ENCODE measurements around the gene SH2D2A. TPM values are rescaled to one million over a fixed set of nuclear protein-coding genes. Genes with fewer than 3 reads are reported as not detected.

Gene SH2D2A
- total RNA-seq, 1 experiment from 2014 or later: 4.9 TPM

- peaks cover 13% of the 10 kb centered on the region for H3K4me1 Mint-ChIP-seq
- no peak for DNase-seq (ENCODE audit: low spot score)
- H3K4me3 Mint-ChIP-seq: peak overlapping the region; percentile 71
- no peak overlapping the region for H3K27ac Mint-ChIP-seq
- peak; percentile 5; the same call in 1 of the 2 replicates for ATAC-seq
- TF ChIP-seq, protein P1, sequence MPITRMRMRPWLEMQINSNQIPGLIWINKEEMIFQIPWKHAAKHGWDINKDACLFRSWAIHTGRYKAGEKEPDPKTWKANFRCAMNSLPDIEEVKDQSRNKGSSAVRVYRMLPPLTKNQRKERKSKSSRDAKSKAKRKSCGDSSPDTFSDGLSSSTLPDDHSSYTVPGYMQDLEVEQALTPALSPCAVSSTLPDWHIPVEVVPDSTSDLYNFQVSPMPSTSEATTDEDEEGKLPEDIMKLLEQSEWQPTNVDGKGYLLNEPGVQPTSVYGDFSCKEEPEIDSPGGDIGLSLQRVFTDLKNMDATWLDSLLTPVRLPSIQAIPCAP (CRISPR knock-in tag; IDR thresholded peaks at IDR 0.05): no peak
- TF ChIP-seq, protein P2, sequence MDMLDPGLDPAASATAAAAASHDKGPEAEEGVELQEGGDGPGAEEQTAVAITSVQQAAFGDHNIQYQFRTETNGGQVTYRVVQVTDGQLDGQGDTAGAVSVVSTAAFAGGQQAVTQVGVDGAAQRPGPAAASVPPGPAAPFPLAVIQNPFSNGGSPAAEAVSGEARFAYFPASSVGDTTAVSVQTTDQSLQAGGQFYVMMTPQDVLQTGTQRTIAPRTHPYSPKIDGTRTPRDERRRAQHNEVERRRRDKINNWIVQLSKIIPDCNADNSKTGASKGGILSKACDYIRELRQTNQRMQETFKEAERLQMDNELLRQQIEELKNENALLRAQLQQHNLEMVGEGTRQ (CRISPR knock-in tag; IDR thresholded peaks at IDR 0.05): 0 out of 2 replicates have a peak, but pooled peaks have one; percentile 20
- TF ChIP-seq ZNF423 (CRISPR knock-in tag; IDR thresholded peaks at IDR 0.05) (no peak), AFF4 (CRISPR knock-in tag; IDR thresholded peaks at IDR 0.05; ENCODE audit: borderline replicate concordance) (no peak), ZNF416 (CRISPR knock-in tag; IDR thresholded peaks at IDR 0.05) (no peak), NFATC4 (CRISPR knock-in tag; IDR thresholded peaks at IDR 0.05) (no peak), TP53 (CRISPR knock-in tag; IDR thresholded peaks at IDR 0.05) (no peak)
- CTCF ChIA-PET: interaction anchor here (0.7 to 6.1 kb wide), 15 partner anchors 9 to 160 kb away, joined by 4 to 81 read pairs (median 10); partner anchors contain the start of genes INSRR and NTRK1
- no peaks in the 10 kb centered on the region for H3K9me3 Mint-ChIP-seq
- POLR2A ChIA-PET: interaction anchor here (1.3 to 1.4 kb wide), 2 partner anchors 11 to 36 kb away, joined by 3 to 8 read pairs; partner anchors contain the start of gene NTRK1
- peaks cover 97% of the 10 kb centered on the region for H3K27me3 Mint-ChIP-seq (ENCODE audit: low read depth)
- H3K36me3 Mint-ChIP-seq: no peaks in the 10 kb centered on the region
Measured at GRCh38 chr1:156849151-156849496, 32.5 kb upstream of the SH2D2A start.

DNA sequence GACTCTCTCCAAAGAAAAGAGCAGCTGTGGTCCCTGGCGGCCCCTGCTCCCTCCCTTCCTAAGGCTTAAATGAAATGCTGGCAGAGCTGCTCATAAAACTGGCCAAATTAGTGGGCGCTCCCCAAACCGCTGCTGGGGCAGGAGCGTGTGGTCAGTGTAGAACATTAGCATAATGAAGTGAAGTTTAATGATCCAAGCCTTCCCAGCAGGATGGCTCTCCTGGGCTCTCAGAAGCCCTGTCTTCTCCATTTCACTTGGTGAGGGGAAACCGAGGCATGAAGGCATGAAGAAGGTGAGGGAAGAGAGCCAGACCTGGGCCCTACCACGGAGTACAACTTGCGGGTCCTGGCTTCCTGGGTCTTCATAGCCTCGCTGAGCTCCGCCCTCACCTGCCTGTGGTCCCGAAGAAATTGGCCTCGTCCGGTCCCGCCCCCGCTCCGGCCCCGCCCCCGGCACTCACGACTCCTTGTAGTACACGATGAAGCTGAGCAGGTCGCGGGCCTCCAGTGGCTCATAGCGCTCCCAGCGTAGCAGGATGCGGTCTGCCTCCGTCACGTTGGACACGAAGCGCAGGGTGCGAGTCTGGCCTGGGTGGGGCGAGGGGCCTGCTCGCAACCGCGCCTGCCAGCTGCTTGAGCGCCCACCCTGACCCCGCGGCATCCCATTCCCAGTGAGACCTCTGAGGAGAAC is 32.0 kb upstream of the SH2D2A start:
- no peak overlapping the region for H3K27ac Mint-ChIP-seq
- H3K4me1 Mint-ChIP-seq: peaks cover 16% of the 10 kb centered on the region
- H3K4me3 Mint-ChIP-seq: peak overlapping the region; percentile 71
- CTCF ChIA-PET: interaction anchor here (0.5 to 6.1 kb wide), 17 partner anchors 9 to 159 kb away, joined by 3 to 81 read pairs (median 6); partner anchors contain the start of genes INSRR and NTRK1
- POLR2A ChIA-PET: interaction anchor here (1.3 to 1.4 kb wide), 2 partner anchors 12 to 37 kb away, joined by 3 to 8 read pairs; partner anchors contain the start of gene NTRK1
- H3K36me3 Mint-ChIP-seq: no peaks in the 10 kb centered on the region
- no peaks in the 10 kb centered on the region for H3K9me3 Mint-ChIP-seq
- ATAC-seq (peak; percentile 76), DNase-seq (ENCODE audit: low spot score) (peak; percentile 82)
- TF ChIP-seq SP1 (CRISPR knock-in tag; conservative IDR thresholded peaks at IDR 0.05): peak; percentile 65
- TF ChIP-seq HMGA2 (CRISPR knock-in tag; IDR thresholded peaks at IDR 0.05): no peak
- TF ChIP-seq, protein P3, sequence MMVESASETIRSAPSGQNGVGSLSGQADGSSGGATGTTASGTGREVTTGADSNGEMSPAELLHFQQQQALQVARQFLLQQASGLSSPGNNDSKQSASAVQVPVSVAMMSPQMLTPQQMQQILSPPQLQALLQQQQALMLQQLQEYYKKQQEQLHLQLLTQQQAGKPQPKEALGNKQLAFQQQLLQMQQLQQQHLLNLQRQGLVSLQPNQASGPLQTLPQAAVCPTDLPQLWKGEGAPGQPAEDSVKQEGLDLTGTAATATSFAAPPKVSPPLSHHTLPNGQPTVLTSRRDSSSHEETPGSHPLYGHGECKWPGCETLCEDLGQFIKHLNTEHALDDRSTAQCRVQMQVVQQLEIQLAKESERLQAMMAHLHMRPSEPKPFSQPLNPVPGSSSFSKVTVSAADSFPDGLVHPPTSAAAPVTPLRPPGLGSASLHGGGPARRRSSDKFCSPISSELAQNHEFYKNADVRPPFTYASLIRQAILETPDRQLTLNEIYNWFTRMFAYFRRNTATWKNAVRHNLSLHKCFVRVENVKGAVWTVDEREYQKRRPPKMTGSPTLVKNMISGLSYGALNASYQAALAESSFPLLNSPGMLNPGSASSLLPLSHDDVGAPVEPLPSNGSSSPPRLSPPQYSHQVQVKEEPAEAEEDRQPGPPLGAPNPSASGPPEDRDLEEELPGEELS (CRISPR knock-in tag; IDR thresholded peaks at IDR 0.05): 0 out of 2 replicates have a peak, but pooled peaks have one; percentile 24
- peaks cover 97% of the 10 kb centered on the region for H3K27me3 Mint-ChIP-seq (ENCODE audit: low read depth)

GRCh38 chr1:156847591-156848460 is 31.2 kb upstream of the SH2D2A start:
- POLR2A ChIA-PET: interaction anchor here (1.3 to 1.4 kb wide), 2 partner anchors 12 to 37 kb away, joined by 3 to 8 read pairs; partner anchors contain the start of gene NTRK1
- CTCF ChIA-PET: interaction anchor here (0.5 to 6.1 kb wide), 17 partner anchors 9 to 159 kb away, joined by 3 to 81 read pairs (median 6); partner anchors contain the start of genes INSRR, LRRC71 and NTRK1
- Mint-ChIP-seq H3K9me3 (no peaks in the 10 kb centered on the region), H3K36me3 (no peaks in the 10 kb centered on the region), H3K27me3 (ENCODE audit: low read depth) (peaks cover 97% of the 10 kb centered on the region), H3K4me3 (peak overlapping the region; percentile 71), H3K27ac (no peak overlapping the region), H3K4me1 (peaks cover 16% of the 10 kb centered on the region)
- DNase-seq (ENCODE audit: low spot score): no peak
- no peak for TF ChIP-seq JAZF1 (CRISPR knock-in tag; IDR thresholded peaks at IDR 0.05)
- peak; percentile 33; the same call in 1 of the 2 replicates for TF ChIP-seq PRDM15 (CRISPR knock-in tag; IDR thresholded peaks at IDR 0.05)
- no peak for ATAC-seq

Data from WTC11 (cell line).